Fibroblast of the conjunctiva (primary cell): ENCODE data around the gene BCL2.
A peak's percentile ranks its signal among the peaks of the same experiment; 100 is the strongest.
"Not testable (repeated sequence)": the region's sequence is repeated elsewhere in the genome, so short reads cannot be mapped to it uniquely, and the experiment has no call there.

Source experiments
- DNase-seq: peaks from one replicate; pipeline ENCODE4 v3.0.0-alpha.2; 2010; ENCODE audit warnings: low read depth

Gene BCL2

GRCh38 chr18:63319383-63320122, at the start of gene BCL2:
Gene BCL2 (minus strand): TSS chr18:63319769.
- DNase-seq: no peak

- DNase-seq: no peak
These were observed 49.0 kb upstream of the BCL2 start for GRCh38 chr18:63368611-63369010.

GRCh38 chr18:63367053-63367953, 47.7 kb upstream of the BCL2 start, which contains the start of gene KDSR:
Gene KDSR (minus strand): TSS chr18:63367206. CDS start chr18:63367118, 88 bp downstream.
- peak; percentile 98 for DNase-seq

GRCh38 chr18:63366213-63367052, 46.9 kb upstream of the BCL2 start:
- no peak for DNase-seq

GRCh38 chr18:63365876-63366212, 46.3 kb upstream of the BCL2 start:
- DNase-seq: no peak

- DNase-seq: no peak
These were observed 44.4 kb upstream of the BCL2 start for GRCh38 chr18:63363951-63364350.

GRCh38 chr18:63363420-63363819, 43.9 kb upstream of the BCL2 start:
- DNase-seq: not testable (repeated sequence)

GRCh38 chr18:63356272-63356896, 36.8 kb upstream of the BCL2 start:
- DNase-seq: no peak

- DNase-seq: no peak
These were observed 30.7 kb upstream of the BCL2 start for GRCh38 chr18:63350230-63350629.

- no peak for DNase-seq
These were observed 29.1 kb upstream of the BCL2 start for GRCh38 chr18:63348508-63349136.

GRCh38 chr18:63346480-63347183, 27.1 kb upstream of the BCL2 start:
- DNase-seq: no peak

- no peak for DNase-seq
These were observed 26.5 kb upstream of the BCL2 start for GRCh38 chr18:63346031-63346430.

- DNase-seq: no peak
These were observed 25.3 kb upstream of the BCL2 start for GRCh38 chr18:63344918-63345317.

- no peak for DNase-seq
These were observed 24.7 kb upstream of the BCL2 start for GRCh38 chr18:63344263-63344662.

- DNase-seq: no peak
These were observed 22.6 kb upstream of the BCL2 start for GRCh38 chr18:63342206-63342605.

- peak; percentile 43 for DNase-seq
These were observed 20.4 kb upstream of the BCL2 start for GRCh38 chr18:63339920-63340484.

- peak; percentile 92 for DNase-seq
These were observed 17.0 kb upstream of the BCL2 start for GRCh38 chr18:63336366-63337099.

- DNase-seq: no peak
These were observed 11.5 kb upstream of the BCL2 start for GRCh38 chr18:63331105-63331504.

- DNase-seq: no peak
These were observed 10.0 kb upstream of the BCL2 start for GRCh38 chr18:63329431-63330145.
